Stimulated activated CD4-positive, alpha-beta T cell treated with anti-CD3 and anti-CD28 coated beads, Interleukin-12 subunit alpha, Interleukin-12 subunit beta, amount 100 ng/mL, for 48 hours (primary cell): ENCODE data around the gene GMPR.
A peak's percentile ranks its signal among the peaks of the same experiment; 100 is the strongest.

ENCODE experiments used
- DNase-seq, 3 donors: peaks; one replicate each; pipeline ENCODE4 v3.0.0-alpha.2; 2020; ENCODE audit warnings: low read depth in 2 of 3, low spot score in 1 of 3

Gene GMPR

GRCh38 chr6:16296061-16296670, 57.8 kb downstream of the GMPR start:
- no peak for DNase-seq

- no peak for DNase-seq
These were observed 61.5 kb downstream of the GMPR start for GRCh38 chr6:16299861-16300260.

- DNase-seq: no peak
These were observed 63.1 kb downstream of the GMPR start for GRCh38 chr6:16301511-16301910.

- no peak for DNase-seq
These were observed 64.5 kb downstream of the GMPR start for GRCh38 chr6:16302721-16303552.

- no peak for DNase-seq
These were observed 66.9 kb downstream of the GMPR start for GRCh38 chr6:16305246-16305725.

- DNase-seq: no peak
These were observed 67.4 kb downstream of the GMPR start for GRCh38 chr6:16305788-16306187.

- no peak for DNase-seq
These were observed 67.9 kb downstream of the GMPR start for GRCh38 chr6:16306334-16306733.

GRCh38 chr6:16311763-16312162, 73.4 kb downstream of the GMPR start:
- no peak for DNase-seq

GRCh38 chr6:16313732-16314131, 75.3 kb downstream of the GMPR start:
- no peak for DNase-seq

- DNase-seq: no peak
These were observed 75.9 kb downstream of the GMPR start for GRCh38 chr6:16314296-16314695.

GRCh38 chr6:16316741-16317251, 78.4 kb downstream of the GMPR start:
- DNase-seq: no peak

- DNase-seq: peak; percentile 21 to 37 (median 26)
These were observed 80.2 kb downstream of the GMPR start for GRCh38 chr6:16318538-16318937.

- no peak for DNase-seq
These were observed 80.8 kb downstream of the GMPR start for GRCh38 chr6:16318953-16319720.

GRCh38 chr6:16319813-16320532, 81.6 kb downstream of the GMPR start:
- peak; percentile 38 to 58 (median 49) for DNase-seq

GRCh38 chr6:16320533-16321340, 82.3 kb downstream of the GMPR start:
- DNase-seq: no peak

- DNase-seq: no peak
These were observed 82.9 kb downstream of the GMPR start for GRCh38 chr6:16321341-16321710.

GRCh38 chr6:16321826-16322225, 83.4 kb downstream of the GMPR start:
- no peak for DNase-seq

GRCh38 chr6:16322666-16323312, 84.4 kb downstream of the GMPR start:
- DNase-seq: peak; percentile 49 to 77 (median 70)

GRCh38 chr6:16324184-16324583, 85.8 kb downstream of the GMPR start:
- DNase-seq: no peak
